ENCODE measurements around the gene VSNL1.

The VSNL1 gene

GRCh38 chr2:17573085-17573803 is 32.7 kb downstream of the VSNL1 start:
- Histone ChIP-seq H3K9ac (ENCODE audit: low read length) (no peak overlapping the region), H3K4me2 (ENCODE audit: low read length) (no peak overlapping the region), H3K27ac (ENCODE audit: low read depth, low read length) (no peak overlapping the region), H3K23ac (ENCODE audit: low read length) (no peak overlapping the region), H4K8ac (ENCODE audit: low read depth, low read length) (no peak overlapping the region), H3K79me1 (ENCODE audit: low read length) (no peaks in the 10 kb centered on the region), H2AK5ac (ENCODE audit: low read length) (no peak overlapping the region), H3K4me1 (ENCODE audit: control insufficient read depth in 1 of 2, insufficient read depth in 2 of 2, low read length in 2 of 2) (no peaks in the 10 kb centered on the region), H2BK120ac (ENCODE audit: insufficient read depth, low read length, poor library complexity) (no peak overlapping the region), H2BK5ac (ENCODE audit: low read depth, low read length, poor library complexity) (no peak overlapping the region), H3K79me2 (ENCODE audit: control insufficient read depth, insufficient read depth, low read length, poor library complexity) (no peaks in the 10 kb centered on the region), H4K91ac (ENCODE audit: low read depth, low read length) (no peak overlapping the region), H3K27me3 (ENCODE audit: insufficient read depth, low read length) (no peaks in the 10 kb centered on the region), H3K9me3 (ENCODE audit: insufficient read depth, low read depth, low read length) (no peaks in the 10 kb centered on the region), H3K4ac (ENCODE audit: low read depth, low read length) (no peak overlapping the region), H3K18ac (ENCODE audit: low read length) (no peak overlapping the region), H3K14ac (ENCODE audit: low read length) (no peak overlapping the region), H4K12ac (ENCODE audit: low read depth, low read length) (no peak overlapping the region), H3K4me3 (ENCODE audit: low read depth, low read length) (no peak overlapping the region), H3K36me3 (ENCODE audit: control insufficient read depth in 1 of 2, insufficient read depth in 2 of 2, low read length in 2 of 2) (no peaks in the 10 kb centered on the region), H2AFZ (ENCODE audit: insufficient read depth, low read length, poor library complexity) (no peak overlapping the region), H2BK12ac (ENCODE audit: low read length) (no peak overlapping the region)
- no peak for DNase-seq
- no CpG with 5 or more reads among the region's 3 CpGs for WGBS (ENCODE audit: extremely low coverage, insufficient coverage, insufficient read length)

- no peak overlapping the region for H3K14ac ChIP-seq (ENCODE audit: low read length)
- no peaks in the 10 kb centered on the region for H3K79me2 ChIP-seq (ENCODE audit: control insufficient read depth, insufficient read depth, low read length, poor library complexity)
Observed at GRCh38 chr2:17573804-17574175, 33.3 kb downstream of the VSNL1 start.

GRCh38 chr2:17574406-17575073 is 34.0 kb downstream of the VSNL1 start:
- Histone ChIP-seq H3K4me1 (ENCODE audit: control insufficient read depth in 1 of 2, insufficient read depth in 2 of 2, low read length in 2 of 2) (no peaks in the 10 kb centered on the region), H3K4ac (ENCODE audit: low read depth, low read length) (no peak overlapping the region)
- WGBS (ENCODE audit: extremely low coverage, insufficient coverage, insufficient read length) = no CpG with 5 or more reads among the region's 3 CpGs

More at GRCh38 chr2:17573804-17574175, 33.3 kb downstream of the VSNL1 start:
- H4K8ac ChIP-seq (ENCODE audit: low read depth, low read length) = no peak overlapping the region
- H4K12ac ChIP-seq (ENCODE audit: low read depth, low read length) = no peak overlapping the region
- no peaks in the 10 kb centered on the region for H3K4me1 ChIP-seq (ENCODE audit: control insufficient read depth in 1 of 2, insufficient read depth in 2 of 2, low read length in 2 of 2)
- no peak overlapping the region for H3K23ac ChIP-seq (ENCODE audit: low read length)
- no peak overlapping the region for H2BK12ac ChIP-seq (ENCODE audit: low read length)
- no peak overlapping the region for H4K91ac ChIP-seq (ENCODE audit: low read depth, low read length)
- no peak overlapping the region for H3K27ac ChIP-seq (ENCODE audit: low read depth, low read length)
- no peak overlapping the region for H3K18ac ChIP-seq (ENCODE audit: low read length)
- no peaks in the 10 kb centered on the region for H3K9me3 ChIP-seq (ENCODE audit: insufficient read depth, low read depth, low read length)
- no peak overlapping the region for H3K9ac ChIP-seq (ENCODE audit: low read length)
- no peaks in the 10 kb centered on the region for H3K27me3 ChIP-seq (ENCODE audit: insufficient read depth, low read length)
- no CpG with 5 or more reads among the region's 3 CpGs for WGBS (ENCODE audit: extremely low coverage, insufficient coverage, insufficient read length)
- no peak overlapping the region for H3K4me3 ChIP-seq (ENCODE audit: low read depth, low read length)
- DNase-seq = no peak
- no peak overlapping the region for H2AFZ ChIP-seq (ENCODE audit: insufficient read depth, low read length, poor library complexity)
- no peak overlapping the region for H2AK5ac ChIP-seq (ENCODE audit: low read length)
- H2BK120ac ChIP-seq (ENCODE audit: insufficient read depth, low read length, poor library complexity) = no peak overlapping the region
- H3K36me3 ChIP-seq (ENCODE audit: control insufficient read depth in 1 of 2, insufficient read depth in 2 of 2, low read length in 2 of 2) = no peaks in the 10 kb centered on the region
- H3K4ac ChIP-seq (ENCODE audit: low read depth, low read length) = no peak overlapping the region
- no peaks in the 10 kb centered on the region for H3K79me1 ChIP-seq (ENCODE audit: low read length)
- no peak overlapping the region for H2BK5ac ChIP-seq (ENCODE audit: low read depth, low read length, poor library complexity)
- H3K4me2 ChIP-seq (ENCODE audit: low read length) = no peak overlapping the region

GRCh38 chr2:17576802-17577201 is 36.3 kb downstream of the VSNL1 start:
- Histone ChIP-seq H3K4ac (ENCODE audit: low read depth, low read length) (no peak overlapping the region), H3K23ac (ENCODE audit: low read length) (no peak overlapping the region), H3K36me3 (ENCODE audit: control insufficient read depth in 1 of 2, insufficient read depth in 2 of 2, low read length in 2 of 2) (no peaks in the 10 kb centered on the region), H3K79me1 (ENCODE audit: low read length) (no peaks in the 10 kb centered on the region), H2BK120ac (ENCODE audit: insufficient read depth, low read length, poor library complexity) (no peak overlapping the region), H2BK12ac (ENCODE audit: low read length) (no peak overlapping the region), H3K4me3 (ENCODE audit: low read depth, low read length) (no peak overlapping the region), H3K9ac (ENCODE audit: low read length) (no peak overlapping the region), H2BK5ac (ENCODE audit: low read depth, low read length, poor library complexity) (no peak overlapping the region), H3K4me1 (ENCODE audit: control insufficient read depth in 1 of 2, insufficient read depth in 2 of 2, low read length in 2 of 2) (no peaks in the 10 kb centered on the region), H2AK5ac (ENCODE audit: low read length) (no peak overlapping the region), H3K18ac (ENCODE audit: low read length) (no peak overlapping the region), H4K12ac (ENCODE audit: low read depth, low read length) (no peak overlapping the region), H3K79me2 (ENCODE audit: control insufficient read depth, insufficient read depth, low read length, poor library complexity) (no peaks in the 10 kb centered on the region), H2AFZ (ENCODE audit: insufficient read depth, low read length, poor library complexity) (no peak overlapping the region), H3K14ac (ENCODE audit: low read length) (no peak overlapping the region), H3K27me3 (ENCODE audit: insufficient read depth, low read length) (no peaks in the 10 kb centered on the region), H3K27ac (ENCODE audit: low read depth, low read length) (no peak overlapping the region), H4K8ac (ENCODE audit: low read depth, low read length) (no peak overlapping the region), H3K4me2 (ENCODE audit: low read length) (no peak overlapping the region), H4K91ac (ENCODE audit: low read depth, low read length) (no peak overlapping the region), H3K9me3 (ENCODE audit: insufficient read depth, low read depth, low read length) (no peaks in the 10 kb centered on the region)
- WGBS (ENCODE audit: extremely low coverage, insufficient coverage, insufficient read length) = no CpG with 5 or more reads among the region's 1 CpG
- no peak for DNase-seq

More at GRCh38 chr2:17574406-17575073, 34.0 kb downstream of the VSNL1 start:
- H3K36me3 ChIP-seq (ENCODE audit: control insufficient read depth in 1 of 2, insufficient read depth in 2 of 2, low read length in 2 of 2) = no peaks in the 10 kb centered on the region
- no peak overlapping the region for H4K91ac ChIP-seq (ENCODE audit: low read depth, low read length)
- no peak overlapping the region for H3K14ac ChIP-seq (ENCODE audit: low read length)
- no peak overlapping the region for H3K4me3 ChIP-seq (ENCODE audit: low read depth, low read length)
- H2BK12ac ChIP-seq (ENCODE audit: low read length) = no peak overlapping the region
- no peaks in the 10 kb centered on the region for H3K9me3 ChIP-seq (ENCODE audit: insufficient read depth, low read depth, low read length)
- H3K23ac ChIP-seq (ENCODE audit: low read length) = no peak overlapping the region
- no peak overlapping the region for H2BK120ac ChIP-seq (ENCODE audit: insufficient read depth, low read length, poor library complexity)
- DNase-seq = no peak
- no peaks in the 10 kb centered on the region for H3K27me3 ChIP-seq (ENCODE audit: insufficient read depth, low read length)
- no peak overlapping the region for H3K27ac ChIP-seq (ENCODE audit: low read depth, low read length)
- no peak overlapping the region for H3K9ac ChIP-seq (ENCODE audit: low read length)
- no peak overlapping the region for H4K8ac ChIP-seq (ENCODE audit: low read depth, low read length)
- no peak overlapping the region for H3K18ac ChIP-seq (ENCODE audit: low read length)
- no peak overlapping the region for H2BK5ac ChIP-seq (ENCODE audit: low read depth, low read length, poor library complexity)
- H2AK5ac ChIP-seq (ENCODE audit: low read length) = no peak overlapping the region
- no peak overlapping the region for H3K4me2 ChIP-seq (ENCODE audit: low read length)
- H3K79me1 ChIP-seq (ENCODE audit: low read length) = no peaks in the 10 kb centered on the region
- H3K79me2 ChIP-seq (ENCODE audit: control insufficient read depth, insufficient read depth, low read length, poor library complexity) = no peaks in the 10 kb centered on the region
- no peak overlapping the region for H4K12ac ChIP-seq (ENCODE audit: low read depth, low read length)
- H2AFZ ChIP-seq (ENCODE audit: insufficient read depth, low read length, poor library complexity) = no peak overlapping the region
